ENCODE data around the gene SIRT7.

DNA sequence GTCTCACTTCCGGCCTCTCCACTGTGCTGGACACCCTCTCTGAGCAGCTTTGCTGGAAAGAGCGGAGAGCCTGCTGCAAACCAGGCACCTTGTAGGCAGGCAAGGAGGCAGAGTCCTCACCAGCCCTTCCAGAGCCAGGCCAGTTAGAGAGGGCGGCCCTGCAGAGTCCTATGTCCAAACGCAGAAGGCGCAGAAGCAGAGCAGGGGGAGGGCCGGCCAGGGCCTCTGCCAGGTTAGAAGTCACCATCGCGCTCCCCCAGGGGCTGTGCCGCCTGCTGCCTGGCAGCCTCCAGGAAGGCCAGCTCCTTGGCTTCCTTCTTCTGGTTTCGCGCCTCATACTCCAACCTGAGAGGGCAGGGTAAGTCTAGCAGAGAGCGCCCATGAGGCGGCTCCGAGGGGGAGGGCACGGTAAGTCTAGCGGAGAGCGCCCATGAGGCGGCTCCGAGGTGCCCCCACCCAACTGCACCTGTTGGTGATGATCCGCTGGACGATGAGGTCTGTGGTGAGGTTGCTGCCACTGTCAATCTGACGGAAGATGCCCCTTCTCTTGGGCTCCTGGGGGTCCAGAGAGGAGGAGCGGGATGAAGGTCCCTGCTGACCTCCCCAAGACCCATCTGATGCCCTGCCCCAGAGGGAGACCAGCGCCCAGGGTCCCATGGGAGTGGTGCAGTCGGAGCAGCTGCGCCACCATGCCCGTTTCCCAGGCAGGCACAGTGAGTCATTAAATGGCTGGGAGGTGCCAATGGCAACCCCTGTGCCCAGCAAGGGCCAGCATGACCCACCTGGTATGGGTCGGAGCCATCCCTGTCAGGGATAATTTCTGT is 13.2 kb downstream of the SIRT7 start:
- TF ChIP-seq, protein P1, sequence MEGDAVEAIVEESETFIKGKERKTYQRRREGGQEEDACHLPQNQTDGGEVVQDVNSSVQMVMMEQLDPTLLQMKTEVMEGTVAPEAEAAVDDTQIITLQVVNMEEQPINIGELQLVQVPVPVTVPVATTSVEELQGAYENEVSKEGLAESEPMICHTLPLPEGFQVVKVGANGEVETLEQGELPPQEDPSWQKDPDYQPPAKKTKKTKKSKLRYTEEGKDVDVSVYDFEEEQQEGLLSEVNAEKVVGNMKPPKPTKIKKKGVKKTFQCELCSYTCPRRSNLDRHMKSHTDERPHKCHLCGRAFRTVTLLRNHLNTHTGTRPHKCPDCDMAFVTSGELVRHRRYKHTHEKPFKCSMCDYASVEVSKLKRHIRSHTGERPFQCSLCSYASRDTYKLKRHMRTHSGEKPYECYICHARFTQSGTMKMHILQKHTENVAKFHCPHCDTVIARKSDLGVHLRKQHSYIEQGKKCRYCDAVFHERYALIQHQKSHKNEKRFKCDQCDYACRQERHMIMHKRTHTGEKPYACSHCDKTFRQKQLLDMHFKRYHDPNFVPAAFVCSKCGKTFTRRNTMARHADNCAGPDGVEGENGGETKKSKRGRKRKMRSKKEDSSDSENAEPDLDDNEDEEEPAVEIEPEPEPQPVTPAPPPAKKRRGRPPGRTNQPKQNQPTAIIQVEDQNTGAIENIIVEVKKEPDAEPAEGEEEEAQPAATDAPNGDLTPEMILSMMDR (IDR thresholded peaks at IDR 0.05; ENCODE audit: poor library complexity, severe bottlenecking), result no peak
- TF ChIP-seq TAF1 (IDR thresholded peaks at IDR 0.05; ENCODE audit: low read depth), result no peak
- TF ChIP-seq, protein P2, sequence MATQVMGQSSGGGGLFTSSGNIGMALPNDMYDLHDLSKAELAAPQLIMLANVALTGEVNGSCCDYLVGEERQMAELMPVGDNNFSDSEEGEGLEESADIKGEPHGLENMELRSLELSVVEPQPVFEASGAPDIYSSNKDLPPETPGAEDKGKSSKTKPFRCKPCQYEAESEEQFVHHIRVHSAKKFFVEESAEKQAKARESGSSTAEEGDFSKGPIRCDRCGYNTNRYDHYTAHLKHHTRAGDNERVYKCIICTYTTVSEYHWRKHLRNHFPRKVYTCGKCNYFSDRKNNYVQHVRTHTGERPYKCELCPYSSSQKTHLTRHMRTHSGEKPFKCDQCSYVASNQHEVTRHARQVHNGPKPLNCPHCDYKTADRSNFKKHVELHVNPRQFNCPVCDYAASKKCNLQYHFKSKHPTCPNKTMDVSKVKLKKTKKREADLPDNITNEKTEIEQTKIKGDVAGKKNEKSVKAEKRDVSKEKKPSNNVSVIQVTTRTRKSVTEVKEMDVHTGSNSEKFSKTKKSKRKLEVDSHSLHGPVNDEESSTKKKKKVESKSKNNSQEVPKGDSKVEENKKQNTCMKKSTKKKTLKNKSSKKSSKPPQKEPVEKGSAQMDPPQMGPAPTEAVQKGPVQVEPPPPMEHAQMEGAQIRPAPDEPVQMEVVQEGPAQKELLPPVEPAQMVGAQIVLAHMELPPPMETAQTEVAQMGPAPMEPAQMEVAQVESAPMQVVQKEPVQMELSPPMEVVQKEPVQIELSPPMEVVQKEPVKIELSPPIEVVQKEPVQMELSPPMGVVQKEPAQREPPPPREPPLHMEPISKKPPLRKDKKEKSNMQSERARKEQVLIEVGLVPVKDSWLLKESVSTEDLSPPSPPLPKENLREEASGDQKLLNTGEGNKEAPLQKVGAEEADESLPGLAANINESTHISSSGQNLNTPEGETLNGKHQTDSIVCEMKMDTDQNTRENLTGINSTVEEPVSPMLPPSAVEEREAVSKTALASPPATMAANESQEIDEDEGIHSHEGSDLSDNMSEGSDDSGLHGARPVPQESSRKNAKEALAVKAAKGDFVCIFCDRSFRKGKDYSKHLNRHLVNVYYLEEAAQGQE (IDR thresholded peaks at IDR 0.05; ENCODE audit: borderline replicate concordance), result no peak
